Measurements from ENCODE around the gene USHBP1.
A peak's percentile ranks its signal among the peaks of the same experiment; 100 is the strongest.

Gene USHBP1

GRCh38 chr19:17309965-17310461 lies 45.5 kb upstream of the USHBP1 start:
- H3K4me2 ChIP-seq: peak overlapping the region; percentile 63
- no peak overlapping the region for H3K27ac ChIP-seq
- no peak overlapping the region for H2AFZ ChIP-seq (ENCODE audit: low read depth)
- H3K27me3 ChIP-seq (ENCODE audit: insufficient read depth, low read depth): no peaks in the 10 kb centered on the region
- no peak overlapping the region for H3K4me3 ChIP-seq (IDR thresholded peaks at IDR 0.05; ENCODE audit: insufficient read depth, low read depth, low read length)
- H3K4me1 ChIP-seq (ENCODE audit: low read depth, poor library complexity, severe bottlenecking): peaks cover 22% of the 10 kb centered on the region
- H3K9ac ChIP-seq: peak overlapping the region; percentile 55; the same call in 1 of the 2 replicates
- H3K36me3 ChIP-seq (ENCODE audit: insufficient read depth): no peaks in the 10 kb centered on the region
- TF ChIP-seq CTCF (conservative IDR thresholded peaks at IDR 0.05; ENCODE audit: low read depth, low read length): no peak
- no peaks in the 10 kb centered on the region for H4K20me1 ChIP-seq (ENCODE audit: insufficient read depth)
- H3K79me2 ChIP-seq (ENCODE audit: insufficient read depth, low read depth): peaks cover 39% of the 10 kb centered on the region

DNA sequence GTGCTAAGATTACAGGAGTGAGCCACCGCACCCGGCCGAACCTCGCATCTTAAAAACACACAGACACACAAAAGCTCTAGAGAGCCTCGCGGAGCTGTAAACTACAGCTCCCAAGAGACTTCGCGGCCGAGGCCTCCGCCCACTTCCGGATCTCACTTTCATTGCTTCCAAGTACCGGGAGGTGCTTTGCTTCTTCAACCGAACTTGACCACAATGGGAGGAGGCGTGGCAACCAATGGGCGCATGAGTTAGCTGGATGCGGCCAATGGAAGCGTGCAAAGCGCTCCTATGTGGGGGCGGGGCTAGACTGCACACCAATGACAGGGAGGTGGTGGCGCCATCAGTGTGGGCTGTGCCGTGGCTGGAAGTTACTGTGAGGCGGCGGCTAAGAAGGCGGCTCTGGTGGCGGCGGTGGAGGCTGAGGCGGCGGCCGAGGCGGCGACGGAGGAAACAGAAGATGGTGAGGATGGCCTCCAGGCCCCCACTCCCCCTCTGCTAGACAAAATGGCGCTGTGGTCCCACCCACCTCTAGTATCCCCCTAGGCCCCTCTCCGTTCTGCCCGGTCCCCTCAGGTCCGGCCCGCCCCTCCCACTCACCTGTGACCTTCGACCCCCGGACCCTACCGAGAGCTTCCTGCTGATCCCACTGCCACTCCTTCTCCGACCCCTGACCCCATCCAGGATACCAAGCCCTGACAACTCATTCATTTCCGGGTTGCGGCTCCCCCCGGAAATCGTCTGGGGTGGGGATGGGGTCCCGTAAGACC lies 44.8 kb upstream of the USHBP1 start, which contains the start of gene DDA1:
TSS of gene DDA1 (plus strand) at position 366 of the 767 bp plus-strand sequence. CDS start at position 458, 92 bp downstream.
- H3K36me3 ChIP-seq (ENCODE audit: insufficient read depth): no peaks in the 10 kb centered on the region
- no peak for TF ChIP-seq CTCF (conservative IDR thresholded peaks at IDR 0.05; ENCODE audit: low read depth, low read length)
- peak within 1 kb of the TSS; percentile 69 for H3K4me2 ChIP-seq
- no peaks in the 10 kb centered on the region for H3K27me3 ChIP-seq (ENCODE audit: insufficient read depth, low read depth)
- H3K4me1 ChIP-seq (ENCODE audit: low read depth, poor library complexity, severe bottlenecking): peaks cover 29% of the 10 kb centered on the region
- H2AFZ ChIP-seq (ENCODE audit: low read depth): peak within 1 kb of the TSS; percentile 55; the same call in 1 of the 2 replicates
- H4K20me1 ChIP-seq (ENCODE audit: insufficient read depth): no peaks in the 10 kb centered on the region
- no peak within 1 kb of the TSS for H3K27ac ChIP-seq
- peak within 1 kb of the TSS; percentile 55; the same call in 1 of the 2 replicates for H3K9ac ChIP-seq
- H3K79me2 ChIP-seq (ENCODE audit: insufficient read depth, low read depth): peaks cover 39% of the 10 kb centered on the region
- no peak within 1 kb of the TSS for H3K4me3 ChIP-seq (IDR thresholded peaks at IDR 0.05; ENCODE audit: insufficient read depth, low read depth, low read length)

GRCh38 chr19:17307876-17308377 lies 43.4 kb upstream of the USHBP1 start:
- Histone ChIP-seq H3K36me3 (ENCODE audit: insufficient read depth) (no peaks in the 10 kb centered on the region), H3K27ac (no peak overlapping the region), H4K20me1 (ENCODE audit: insufficient read depth) (no peaks in the 10 kb centered on the region), H3K4me1 (ENCODE audit: low read depth, poor library complexity, severe bottlenecking) (peaks cover 38% of the 10 kb centered on the region), H3K9ac (no peak overlapping the region), H3K4me3 (IDR thresholded peaks at IDR 0.05; ENCODE audit: insufficient read depth, low read depth, low read length) (no peak overlapping the region), H3K27me3 (ENCODE audit: insufficient read depth, low read depth) (no peaks in the 10 kb centered on the region), H2AFZ (ENCODE audit: low read depth) (no peak overlapping the region), H3K4me2 (no peak overlapping the region; the same call in 1 of the 2 replicates), H3K79me2 (ENCODE audit: insufficient read depth, low read depth) (peaks cover 39% of the 10 kb centered on the region)
- TF ChIP-seq CTCF (conservative IDR thresholded peaks at IDR 0.05; ENCODE audit: low read depth, low read length): no peak

- Histone ChIP-seq H4K20me1 (ENCODE audit: insufficient read depth) (no peaks in the 10 kb centered on the region), H3K27ac (peak overlapping the region; percentile 65), H3K36me3 (ENCODE audit: insufficient read depth) (no peaks in the 10 kb centered on the region), H3K9ac (peak overlapping the region; percentile 71), H3K4me2 (peak overlapping the region; percentile 70), H3K79me2 (ENCODE audit: insufficient read depth, low read depth) (peaks cover 37% of the 10 kb centered on the region), H2AFZ (ENCODE audit: low read depth) (peak overlapping the region; percentile 55), H3K4me1 (ENCODE audit: low read depth, poor library complexity, severe bottlenecking) (peaks cover 44% of the 10 kb centered on the region), H3K27me3 (ENCODE audit: insufficient read depth, low read depth) (no peaks in the 10 kb centered on the region), H3K4me3 (IDR thresholded peaks at IDR 0.05; ENCODE audit: insufficient read depth, low read depth, low read length) (no peak overlapping the region)
- no peak for TF ChIP-seq CTCF (conservative IDR thresholded peaks at IDR 0.05; ENCODE audit: low read depth, low read length)
Observed at GRCh38 chr19:17306285-17306714, 41.8 kb upstream of the USHBP1 start.

All from KMS-11 (cell line).